ACC112 (cell line): ENCODE measurements around the gene FYN.
"Not testable (repeated sequence)": the region's sequence is repeated elsewhere in the genome, so short reads cannot be mapped to it uniquely, and the experiment has no call there.

Experiments
- H2AFZ ChIP-seq: fragments of 200-600 bp; sonication (generic); one replicate; pipeline ENCODE4 v1.6.0; 2017; ENCODE audit warnings: antibody characterized with exemption, low read length; ENCODE audit not compliant: unreplicated experiment
- H3K27ac ChIP-seq: fragments of 200-600 bp; sonication (generic); 2 replicates; pipeline ENCODE4 v1.5.1; 2014; ENCODE audit warnings: low read depth, mild to moderate bottlenecking, antibody characterized with exemption, low read length, moderate library complexity
- H3K27me3 ChIP-seq: fragments of 200-600 bp; sonication (generic); 2 replicates; pipeline ENCODE4 v1.6.1; 2014; ENCODE audit warnings: mild to moderate bottlenecking, antibody characterized with exemption, low read length, moderate library complexity, mixed read lengths; ENCODE audit not compliant: insufficient read depth
- H3K36me3 ChIP-seq: fragments of 200-600 bp; sonication (generic); 2 replicates; pipeline ENCODE4 v1.6.1; 2016; ENCODE audit warnings: mild to moderate bottlenecking, antibody characterized with exemption, low read length, moderate library complexity, mixed read lengths; ENCODE audit not compliant: insufficient read depth
- H3K4me1 ChIP-seq: fragments of 200-600 bp; sonication (generic); one replicate; pipeline ENCODE4 v1.6.1; 2016; ENCODE audit warnings: low read length, mixed read lengths; ENCODE audit not compliant: insufficient read depth, unreplicated experiment, control insufficient read depth
- H3K4me3 ChIP-seq: fragments of 200-600 bp; sonication (generic); 2 replicates; pipeline ENCODE4 v1.5.1; 2014; ENCODE audit warnings: mild to moderate bottlenecking, low read depth, low read length
- H3K79me2 ChIP-seq: fragments of 200-600 bp; sonication (generic); one replicate; pipeline ENCODE4 v1.6.0; 2016; ENCODE audit warnings: low read length; ENCODE audit not compliant: control insufficient read depth, unreplicated experiment, insufficient read depth

Gene FYN

GRCh38 chr6:111842891-111843290 is 30.4 kb downstream of the FYN start:
- Histone ChIP-seq H3K27me3 (no peaks in the 10 kb centered on the region), H3K27ac (peak overlapping the region; percentile 60), H3K4me1 (peaks cover 62% of the 10 kb centered on the region), H3K79me2 (peaks cover 46% of the 10 kb centered on the region), H3K36me3 (0 out of 2 replicates have a peak, but pooled peaks cover 3% of the 10 kb centered on the region), H3K4me3 (no peak overlapping the region), H2AFZ (no peak overlapping the region)

GRCh38 chr6:111842271-111842822 is 30.9 kb downstream of the FYN start:
- Histone ChIP-seq H3K27ac (peak overlapping the region; percentile 60), H3K4me3 (no peak overlapping the region)

GRCh38 chr6:111841822-111842221 is 31.4 kb downstream of the FYN start:
- no peaks in the 10 kb centered on the region for H3K27me3 ChIP-seq
- H3K4me1 ChIP-seq, result peaks cover 52% of the 10 kb centered on the region
- no peak overlapping the region for H2AFZ ChIP-seq
- no peak overlapping the region for H3K4me3 ChIP-seq
- peak overlapping the region; percentile 60 for H3K27ac ChIP-seq
- H3K79me2 ChIP-seq, result peaks cover 35% of the 10 kb centered on the region
- H3K36me3 ChIP-seq, result 0 out of 2 replicates have a peak, but pooled peaks cover 3% of the 10 kb centered on the region

More at GRCh38 chr6:111842271-111842822, 30.9 kb downstream of the FYN start:
- Histone ChIP-seq H3K79me2 (peaks cover 41% of the 10 kb centered on the region), H3K4me1 (peaks cover 56% of the 10 kb centered on the region), H3K27me3 (no peaks in the 10 kb centered on the region), H2AFZ (no peak overlapping the region), H3K36me3 (0 out of 2 replicates have a peak, but pooled peaks cover 3% of the 10 kb centered on the region)

- Histone ChIP-seq H3K4me3 (no peak overlapping the region), H3K79me2 (peaks cover 28% of the 10 kb centered on the region), H3K27me3 (no peaks in the 10 kb centered on the region), H2AFZ (no peak overlapping the region), H3K27ac (no peak overlapping the region; the same call in 1 of the 2 replicates), H3K36me3 (no peaks in the 10 kb centered on the region), H3K4me1 (peaks cover 45% of the 10 kb centered on the region)
Observed at GRCh38 chr6:111840803-111841202, 32.4 kb downstream of the FYN start.

- H3K4me1 ChIP-seq, result peaks cover 31% of the 10 kb centered on the region
Observed at GRCh38 chr6:111838749-111839484, 34.3 kb downstream of the FYN start.

GRCh38 chr6:111837641-111838500 is 35.4 kb downstream of the FYN start:
- Histone ChIP-seq H3K27ac (no peak overlapping the region), H3K36me3 (no peaks in the 10 kb centered on the region), H2AFZ (no peak overlapping the region), H3K79me2 (peaks cover 32% of the 10 kb centered on the region), H3K27me3 (no peaks in the 10 kb centered on the region), H3K4me1 (peaks cover 26% of the 10 kb centered on the region), H3K4me3 (no peak overlapping the region)

More at GRCh38 chr6:111838749-111839484, 34.3 kb downstream of the FYN start:
- no peak overlapping the region for H2AFZ ChIP-seq
- H3K79me2 ChIP-seq, result peaks cover 23% of the 10 kb centered on the region
- no peaks in the 10 kb centered on the region for H3K36me3 ChIP-seq
- H3K27me3 ChIP-seq, result no peaks in the 10 kb centered on the region
- no peak overlapping the region for H3K4me3 ChIP-seq
- no peak overlapping the region for H3K27ac ChIP-seq

- Histone ChIP-seq H3K4me1 (peaks cover 24% of the 10 kb centered on the region), H3K27me3 (no peaks in the 10 kb centered on the region), H3K79me2 (peaks cover 32% of the 10 kb centered on the region), H3K27ac (no peak overlapping the region), H2AFZ (no peak overlapping the region), H3K36me3 (no peaks in the 10 kb centered on the region), H3K4me3 (no peak overlapping the region)
Observed at GRCh38 chr6:111837007-111837406, 36.2 kb downstream of the FYN start.

GRCh38 chr6:111835807-111836206 is 37.4 kb downstream of the FYN start:
- Histone ChIP-seq H3K4me1 (peaks cover 13% of the 10 kb centered on the region), H3K79me2 (peaks cover 32% of the 10 kb centered on the region), H3K27me3 (no peaks in the 10 kb centered on the region), H2AFZ (no peak overlapping the region), H3K27ac (no peak overlapping the region), H3K4me3 (no peak overlapping the region), H3K36me3 (no peaks in the 10 kb centered on the region)

- Histone ChIP-seq H3K4me1 (peaks cover 12% of the 10 kb centered on the region), H3K79me2 (peaks cover 34% of the 10 kb centered on the region)
- H3K4me3 ChIP-seq, H3K27me3 ChIP-seq, H2AFZ ChIP-seq, H3K36me3 ChIP-seq, H3K27ac ChIP-seq: not testable (repeated sequence)
Observed at GRCh38 chr6:111835398-111835797, 37.9 kb downstream of the FYN start.

GRCh38 chr6:111834356-111834755 is 38.9 kb downstream of the FYN start:
- H3K27ac ChIP-seq, result no peak overlapping the region
- H3K79me2 ChIP-seq, result peaks cover 37% of the 10 kb centered on the region
- no peak overlapping the region for H3K4me3 ChIP-seq
- no peaks in the 10 kb centered on the region for H3K27me3 ChIP-seq
- H2AFZ ChIP-seq, result no peak overlapping the region
- H3K36me3 ChIP-seq, result no peaks in the 10 kb centered on the region
- peaks cover 12% of the 10 kb centered on the region for H3K4me1 ChIP-seq
